SK-N-SH treated with all-trans-retinoic acid at 6 μM for 48 hours (cell line): ENCODE measurements around the gene TWSG1.

Experiments
- ESRRG ChIP-seq: fragments of 250-450 bp; sonication (Bioruptor Pico); IDR thresholded peaks from 2 replicates; pipeline ENCODE4 v1.6.1; 2021; ENCODE audit warnings: mild to moderate bottlenecking
- ZNF70 ChIP-seq: fragments of 450-650 bp; formaldehyde crosslinking; IDR thresholded peaks from 2 replicates; pipeline ENCODE4 v1.5.0; 2020; ENCODE audit warnings: mild to moderate bottlenecking, moderate library complexity
- TF ChIP-seq, protein P1 (sequence below): fragments of 250-450 bp; sonication (Bioruptor Pico); IDR thresholded peaks from 2 replicates; pipeline ENCODE4 v1.8.0; 2020; ENCODE audit warnings: mild to moderate bottlenecking, moderate library complexity, borderline replicate concordance
- TF ChIP-seq, protein P2 (sequence below): fragments of 250-450 bp; sonication (Bioruptor Pico); IDR thresholded peaks from 2 replicates; pipeline ENCODE4 v1.5.1; 2020; ENCODE audit warnings: low read depth, mild to moderate bottlenecking, moderate library complexity

DNA sequence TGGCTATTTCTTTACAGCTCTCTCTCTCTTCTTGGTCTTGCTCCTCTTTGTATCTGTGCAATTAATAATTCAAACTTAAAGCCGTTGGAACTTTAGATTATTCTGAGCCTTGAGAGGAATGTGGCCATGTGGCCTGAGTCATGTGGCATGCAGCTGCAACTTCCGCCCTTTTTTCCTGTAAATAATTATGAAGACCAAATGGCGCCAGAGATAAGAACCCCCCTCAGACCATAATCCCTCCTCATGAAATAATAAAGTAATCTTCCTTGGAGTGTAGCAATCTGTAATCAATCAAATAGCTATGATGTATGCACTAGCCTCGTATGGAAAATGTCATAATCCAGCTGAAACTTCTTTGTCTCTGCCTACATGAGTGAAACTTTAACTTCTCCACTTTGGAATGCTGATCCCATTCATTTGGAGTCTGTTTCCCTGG, 13.5 kb upstream of the TWSG1 start:
- no peak for TF ChIP-seq ZNF70 (CRISPR knock-in tag)
- TF ChIP-seq, protein P1, sequence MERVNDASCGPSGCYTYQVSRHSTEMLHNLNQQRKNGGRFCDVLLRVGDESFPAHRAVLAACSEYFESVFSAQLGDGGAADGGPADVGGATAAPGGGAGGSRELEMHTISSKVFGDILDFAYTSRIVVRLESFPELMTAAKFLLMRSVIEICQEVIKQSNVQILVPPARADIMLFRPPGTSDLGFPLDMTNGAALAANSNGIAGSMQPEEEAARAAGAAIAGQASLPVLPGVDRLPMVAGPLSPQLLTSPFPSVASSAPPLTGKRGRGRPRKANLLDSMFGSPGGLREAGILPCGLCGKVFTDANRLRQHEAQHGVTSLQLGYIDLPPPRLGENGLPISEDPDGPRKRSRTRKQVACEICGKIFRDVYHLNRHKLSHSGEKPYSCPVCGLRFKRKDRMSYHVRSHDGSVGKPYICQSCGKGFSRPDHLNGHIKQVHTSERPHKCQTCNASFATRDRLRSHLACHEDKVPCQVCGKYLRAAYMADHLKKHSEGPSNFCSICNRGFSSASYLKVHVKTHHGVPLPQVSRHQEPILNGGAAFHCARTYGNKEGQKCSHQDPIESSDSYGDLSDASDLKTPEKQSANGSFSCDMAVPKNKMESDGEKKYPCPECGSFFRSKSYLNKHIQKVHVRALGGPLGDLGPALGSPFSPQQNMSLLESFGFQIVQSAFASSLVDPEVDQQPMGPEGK (CRISPR knock-in tag) = no peak
- TF ChIP-seq, protein P2, sequence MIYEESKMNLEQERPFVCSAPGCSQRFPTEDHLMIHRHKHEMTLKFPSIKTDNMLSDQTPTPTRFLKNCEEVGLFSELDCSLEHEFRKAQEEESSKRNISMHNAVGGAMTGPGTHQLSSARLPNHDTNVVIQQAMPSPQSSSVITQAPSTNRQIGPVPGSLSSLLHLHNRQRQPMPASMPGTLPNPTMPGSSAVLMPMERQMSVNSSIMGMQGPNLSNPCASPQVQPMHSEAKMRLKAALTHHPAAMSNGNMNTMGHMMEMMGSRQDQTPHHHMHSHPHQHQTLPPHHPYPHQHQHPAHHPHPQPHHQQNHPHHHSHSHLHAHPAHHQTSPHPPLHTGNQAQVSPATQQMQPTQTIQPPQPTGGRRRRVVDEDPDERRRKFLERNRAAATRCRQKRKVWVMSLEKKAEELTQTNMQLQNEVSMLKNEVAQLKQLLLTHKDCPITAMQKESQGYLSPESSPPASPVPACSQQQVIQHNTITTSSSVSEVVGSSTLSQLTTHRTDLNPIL (CRISPR knock-in tag) = no peak
- no peak for TF ChIP-seq ESRRG (CRISPR knock-in tag)
